ENCODE results near the gene CLEC11A.

DNA sequence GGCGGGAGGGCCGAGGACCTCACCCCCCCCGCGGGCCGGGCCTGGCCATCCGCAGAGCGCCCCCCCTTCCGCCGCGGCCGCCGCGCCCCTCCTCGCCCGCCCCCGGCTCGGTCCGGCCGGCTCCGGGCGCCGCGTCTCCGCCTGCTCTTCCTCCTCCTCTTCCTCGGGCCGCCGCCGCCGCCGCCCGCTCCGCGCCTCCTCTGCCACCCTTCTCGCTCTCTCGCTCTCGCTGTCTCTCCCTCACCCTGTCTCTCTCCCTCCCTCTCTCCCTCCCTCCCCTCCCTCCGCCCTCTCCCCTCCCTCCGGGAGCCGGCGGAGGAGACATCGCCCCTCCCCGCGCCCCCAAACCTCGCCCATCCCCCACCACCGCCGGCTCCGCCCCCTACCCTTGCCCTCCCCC lies 3.6 kb upstream of the CLEC11A start, which contains the start of gene SHANK1:
- TF ChIP-seq EZH2 (IDR thresholded peaks at IDR 0.05; ENCODE audit: insufficient read depth, poor library complexity, severe bottlenecking) (no peak), EZH2phosphoT487 (IDR thresholded peaks at IDR 0.05; ENCODE audit: insufficient read depth, low read depth) (no peak)

All from GM23248 (cell line).